Keratinocyte (primary cell): ENCODE results near the gene AKNA. TPM values are rescaled to one million over a fixed set of nuclear protein-coding genes. Genes with fewer than 3 reads are reported as not detected.

ENCODE experiments used
- DNase-seq: peaks from one replicate; pipeline ENCODE4 v3.0.0-alpha.2; 2011; ENCODE audit warnings: low read depth, missing footprints, low spot score
- FAIRE-seq: peaks from 2 replicates; lab custom pipeline; 2011; peaks lifted over from hg19 to GRCh38; lab: Jason Lieb, UNC
- H2AFZ ChIP-seq: 2 replicates; pipeline ENCODE4 v1.6.0; 2012; ENCODE audit warnings: low read length, control low read depth, inconsistent platforms; ENCODE audit not compliant: control insufficient read depth
- H3K27ac ChIP-seq: 2 replicates; pipeline ENCODE4 v1.5.1; 2011; ENCODE audit warnings: low read length; ENCODE audit not compliant: control insufficient read depth, insufficient read depth
- H3K27me3 ChIP-seq: 3 replicates; pipeline ENCODE4 v1.6.0; 2011; ENCODE audit warnings: low read length; ENCODE audit not compliant: control insufficient read depth, insufficient read depth; ENCODE audit errors: extremely low read depth
- H3K36me3 ChIP-seq, 2 experiments: 2 replicates in 1 of 2; 3 replicates in 1 of 2; pipeline ENCODE4 v1.5.1; 2011; ENCODE audit warnings: low read length in 2 of 2, mild to moderate bottlenecking in 1 of 2; ENCODE audit not compliant: control insufficient read depth in 2 of 2, insufficient read depth in 2 of 2; ENCODE audit errors: extremely low read depth in 1 of 2
- H3K4me1 ChIP-seq: 3 replicates; pipeline ENCODE4 v1.5.1; 2011; ENCODE audit warnings: low read length; ENCODE audit not compliant: control insufficient read depth, insufficient read depth; ENCODE audit errors: extremely low read depth
- H3K4me2 ChIP-seq: 3 replicates; pipeline ENCODE4 v1.6.0; 2011; ENCODE audit warnings: low read depth, low read length; ENCODE audit not compliant: control insufficient read depth, insufficient read depth; ENCODE audit errors: extremely low read depth
- H3K4me3 ChIP-seq, 3 experiments: fragments of 200-600 bp in 1 of 3; sonication (generic) in 1 of 3; 2 replicates in 2 of 3; 3 replicates in 1 of 3; pipeline ENCODE4 v1.5.1; 2011 to 2016; ENCODE audit warnings: low read length in 3 of 3, mild to moderate bottlenecking in 3 of 3, control low read depth in 2 of 3, inconsistent platforms in 1 of 3, low read depth in 1 of 3, mixed read lengths in 1 of 3, mixed run types in 1 of 3, moderate library complexity in 1 of 3; ENCODE audit not compliant: control insufficient read depth in 2 of 3, insufficient read depth in 2 of 3; ENCODE audit errors: extremely low read depth in 1 of 3
- H3K79me2 ChIP-seq: 2 replicates; pipeline ENCODE4 v1.6.0; 2012; ENCODE audit warnings: low read length; ENCODE audit not compliant: control insufficient read depth, insufficient read depth
- H3K9ac ChIP-seq: 3 replicates; pipeline ENCODE4 v1.6.0; 2011; ENCODE audit warnings: low read length; ENCODE audit not compliant: control insufficient read depth, insufficient read depth; ENCODE audit errors: extremely low read depth
- H3K9me1 ChIP-seq: 3 replicates; pipeline ENCODE4 v1.6.0; 2011; ENCODE audit warnings: low read length; ENCODE audit not compliant: control insufficient read depth, insufficient read depth; ENCODE audit errors: extremely low read depth
- H3K9me3 ChIP-seq: 2 replicates; pipeline ENCODE4 v1.5.1; 2012; ENCODE audit warnings: low read depth, low read length; ENCODE audit not compliant: control insufficient read depth
- H4K20me1 ChIP-seq: 3 replicates; pipeline ENCODE4 v1.6.0; 2011; ENCODE audit warnings: low read length; ENCODE audit not compliant: control insufficient read depth, insufficient read depth; ENCODE audit errors: extremely low read depth
- EZH2 ChIP-seq: IDR thresholded peaks from one replicate; pipeline ENCODE4 v1.6.1; 2012; ENCODE audit warnings: inconsistent platforms, mild to moderate bottlenecking, low read length, moderate library complexity
- dilution Hi-C: fragments of 300-500 bp; cut with MboI; formaldehyde crosslinking; loops from one replicate; pipeline ENCODE4 v1.7.0; 2020; ENCODE audit warnings: low sequenced_read_pairs; ENCODE audit not compliant: extremely low pct_ligation_motif_present
- polyA plus RNA-seq, 5 experiments: library from polyadenylated mRNA; depleted of rRNA in 3 of 5; stranded (reverse) in 3 of 5; stranded (forward) in 1 of 5; unstranded in 1 of 5; fragments of >200 nt; gene quantifications; 1 replicate in 1 of 5; 2 replicates in 3 of 5; 3 replicates in 1 of 5; pipeline versions ENCODE4 v1.2.1 to v1.2.3, GENCODE V29; 2011 to 2012; ENCODE audit warnings: missing spikeins in 2 of 5, low read depth in 1 of 5, low replicate concordance in 1 of 5
- TF ChIP-seq, protein P1 (sequence below), 3 experiments: IDR thresholded peaks in 1 of 3; conservative IDR thresholded peaks in 1 of 3; optimal IDR thresholded peaks in 1 of 3; 2 replicates in 2 of 3; 3 replicates in 1 of 3; pipeline versions ENCODE3 to v1.5.1; 2011; ENCODE audit warnings: low read length in 3 of 3, mild to moderate bottlenecking in 3 of 3, moderate library complexity in 2 of 3, control low read depth in 1 of 3, inconsistent platforms in 1 of 3; ENCODE audit not compliant: insufficient read depth in 2 of 3; ENCODE audit errors: extremely low read depth in 1 of 3

AKNA gene
- polyA plus RNA-seq, 1 donor (not counting 4 experiments of a cell fraction or from before 2014, with no cell fraction given), result 0.79 TPM

DNA sequence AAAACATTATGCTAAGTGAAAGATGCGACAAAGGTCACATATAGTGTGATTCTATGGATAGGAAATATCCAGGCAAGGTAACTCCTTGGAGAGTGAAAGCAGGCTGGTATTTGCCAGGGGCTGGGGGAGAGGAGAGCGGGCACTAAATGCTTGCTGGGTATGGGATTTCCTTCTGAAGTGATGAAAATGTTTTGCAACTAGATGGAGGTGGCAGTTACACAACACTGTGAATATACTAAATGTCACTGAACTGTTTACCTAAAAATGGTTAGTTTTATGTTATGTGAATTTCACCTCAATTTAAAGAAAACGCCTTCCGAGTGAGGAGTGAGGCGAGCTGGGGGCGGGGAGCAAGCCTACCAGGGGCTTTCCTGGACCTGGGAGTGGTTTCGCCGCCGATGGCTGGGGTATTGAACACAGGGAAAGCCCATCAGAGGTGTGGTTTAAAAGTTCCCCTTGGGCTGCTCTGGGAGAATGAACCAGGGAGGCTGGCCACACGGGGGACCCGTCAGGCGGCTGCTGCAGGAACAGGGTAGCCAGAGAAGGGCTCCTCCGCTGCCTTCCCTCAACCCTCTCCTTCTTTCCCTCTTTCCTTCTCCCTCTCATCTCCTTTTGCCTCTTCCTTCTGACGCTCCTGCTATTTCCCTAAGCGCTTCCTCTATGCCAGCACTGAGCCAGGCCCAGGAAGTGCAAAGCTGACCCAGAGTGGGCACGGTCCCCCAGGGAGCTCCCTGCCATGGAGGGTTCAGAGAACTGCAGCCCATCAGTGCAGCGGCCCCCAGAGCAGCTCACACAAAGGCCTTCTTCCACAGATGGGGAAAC lies 4.9 kb downstream of the AKNA start:
- Histone ChIP-seq H2AFZ (no peak overlapping the region), H3K36me3 (peaks cover 0 to 2% of the 10 kb centered on the region in 2 experiments), H3K9me3 (no peaks in the 10 kb centered on the region), H3K4me2 (no peak overlapping the region), H3K4me3 (no peak overlapping the region), H3K27me3 (no peaks in the 10 kb centered on the region), H3K27ac (no peak overlapping the region), H3K79me2 (no peaks in the 10 kb centered on the region), H3K4me1 (peaks cover 13% of the 10 kb centered on the region), H4K20me1 (no peaks in the 10 kb centered on the region), H3K9ac (no peak overlapping the region), H3K9me1 (no peaks in the 10 kb centered on the region)
- TF ChIP-seq, protein P1, sequence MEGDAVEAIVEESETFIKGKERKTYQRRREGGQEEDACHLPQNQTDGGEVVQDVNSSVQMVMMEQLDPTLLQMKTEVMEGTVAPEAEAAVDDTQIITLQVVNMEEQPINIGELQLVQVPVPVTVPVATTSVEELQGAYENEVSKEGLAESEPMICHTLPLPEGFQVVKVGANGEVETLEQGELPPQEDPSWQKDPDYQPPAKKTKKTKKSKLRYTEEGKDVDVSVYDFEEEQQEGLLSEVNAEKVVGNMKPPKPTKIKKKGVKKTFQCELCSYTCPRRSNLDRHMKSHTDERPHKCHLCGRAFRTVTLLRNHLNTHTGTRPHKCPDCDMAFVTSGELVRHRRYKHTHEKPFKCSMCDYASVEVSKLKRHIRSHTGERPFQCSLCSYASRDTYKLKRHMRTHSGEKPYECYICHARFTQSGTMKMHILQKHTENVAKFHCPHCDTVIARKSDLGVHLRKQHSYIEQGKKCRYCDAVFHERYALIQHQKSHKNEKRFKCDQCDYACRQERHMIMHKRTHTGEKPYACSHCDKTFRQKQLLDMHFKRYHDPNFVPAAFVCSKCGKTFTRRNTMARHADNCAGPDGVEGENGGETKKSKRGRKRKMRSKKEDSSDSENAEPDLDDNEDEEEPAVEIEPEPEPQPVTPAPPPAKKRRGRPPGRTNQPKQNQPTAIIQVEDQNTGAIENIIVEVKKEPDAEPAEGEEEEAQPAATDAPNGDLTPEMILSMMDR (optimal IDR thresholded peaks at IDR 0.05 in 1 of 3, IDR thresholded peaks at IDR 0.05 in 1 of 3, conservative IDR thresholded peaks at IDR 0.05 in 1 of 3; ENCODE audit: extremely low read depth in 1 of 3, insufficient read depth in 2 of 3, low read length in 3 of 3), result no peak
- no peak for TF ChIP-seq EZH2
- DNase-seq (no peak), FAIRE-seq (no peak)
- dilution Hi-C loops, result no loop called here

DNA sequence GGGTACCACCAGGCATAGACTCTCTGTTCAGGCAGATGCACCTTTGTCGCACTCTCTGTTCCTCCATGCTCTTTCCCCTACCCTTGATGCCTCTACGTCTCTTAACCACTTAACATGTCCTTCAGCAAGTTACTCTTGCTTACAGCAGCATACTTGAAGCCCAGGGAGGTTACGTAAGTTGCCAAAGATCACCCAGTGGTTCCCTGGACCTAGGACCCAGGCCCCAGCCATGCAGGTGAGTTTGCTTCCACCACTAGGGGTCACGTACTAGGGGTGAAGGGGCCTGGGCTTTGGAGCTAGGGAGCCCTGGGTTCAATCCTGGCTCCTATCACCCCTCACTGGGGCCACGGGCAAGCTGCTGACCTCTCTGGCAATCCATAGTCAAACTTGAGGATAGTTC lies 8.9 kb downstream of the AKNA start:
- Histone ChIP-seq H3K9me3 (no peaks in the 10 kb centered on the region), H3K36me3 (peaks cover 2 to 3% of the 10 kb centered on the region in 2 experiments), H3K4me1 (no peaks in the 10 kb centered on the region), H3K9me1 (no peaks in the 10 kb centered on the region), H3K27me3 (no peaks in the 10 kb centered on the region), H3K9ac (no peak overlapping the region), H3K79me2 (no peaks in the 10 kb centered on the region), H3K27ac (no peak overlapping the region), H3K4me3 (no peak overlapping the region), H2AFZ (no peak overlapping the region), H3K4me2 (no peak overlapping the region), H4K20me1 (no peaks in the 10 kb centered on the region)
- dilution Hi-C loops, result no loop called here
- FAIRE-seq (no peak), DNase-seq (no peak)
- TF ChIP-seq, protein P1 (optimal IDR thresholded peaks at IDR 0.05 in 1 of 3, IDR thresholded peaks at IDR 0.05 in 1 of 3, conservative IDR thresholded peaks at IDR 0.05 in 1 of 3; ENCODE audit: extremely low read depth in 1 of 3, insufficient read depth in 2 of 3, low read length in 3 of 3), result no peak
- no peak for TF ChIP-seq EZH2
